ENCODE results near the gene OPA1.

DNA sequence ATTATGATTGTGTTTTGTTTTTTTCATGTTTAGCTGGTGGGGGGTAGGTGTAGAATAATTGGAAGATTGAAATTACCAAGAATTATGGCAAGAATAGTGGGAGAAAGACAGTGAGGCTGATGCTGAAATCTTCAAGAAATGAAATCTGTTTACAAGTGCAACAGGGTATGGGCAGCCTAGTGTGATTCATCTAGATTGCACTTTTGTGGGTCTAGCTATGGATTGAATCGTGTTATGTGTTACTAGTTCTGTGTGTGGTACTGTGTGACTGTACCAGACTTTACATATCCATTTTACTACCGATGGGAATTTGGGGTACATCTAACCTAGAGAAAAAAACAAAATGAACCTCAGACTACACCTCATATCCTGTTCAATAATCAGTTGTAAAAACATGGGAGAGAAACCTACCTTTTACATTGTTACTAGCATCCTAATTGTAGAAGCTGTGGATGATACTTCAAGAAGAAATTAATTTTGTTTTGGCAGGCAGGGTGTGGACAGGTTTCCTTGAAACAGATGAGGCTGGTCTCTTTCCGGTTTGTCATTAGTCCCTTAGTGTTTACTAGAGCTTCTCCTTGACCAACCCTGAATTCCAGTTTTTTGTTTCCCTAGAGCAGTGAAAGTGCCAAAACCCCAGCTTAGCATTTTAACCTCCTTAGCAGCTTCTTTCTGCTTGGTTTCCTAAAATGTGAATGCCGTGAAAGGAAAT lies 47.9 kb downstream of the OPA1 start:
- TF ChIP-seq, protein P1, sequence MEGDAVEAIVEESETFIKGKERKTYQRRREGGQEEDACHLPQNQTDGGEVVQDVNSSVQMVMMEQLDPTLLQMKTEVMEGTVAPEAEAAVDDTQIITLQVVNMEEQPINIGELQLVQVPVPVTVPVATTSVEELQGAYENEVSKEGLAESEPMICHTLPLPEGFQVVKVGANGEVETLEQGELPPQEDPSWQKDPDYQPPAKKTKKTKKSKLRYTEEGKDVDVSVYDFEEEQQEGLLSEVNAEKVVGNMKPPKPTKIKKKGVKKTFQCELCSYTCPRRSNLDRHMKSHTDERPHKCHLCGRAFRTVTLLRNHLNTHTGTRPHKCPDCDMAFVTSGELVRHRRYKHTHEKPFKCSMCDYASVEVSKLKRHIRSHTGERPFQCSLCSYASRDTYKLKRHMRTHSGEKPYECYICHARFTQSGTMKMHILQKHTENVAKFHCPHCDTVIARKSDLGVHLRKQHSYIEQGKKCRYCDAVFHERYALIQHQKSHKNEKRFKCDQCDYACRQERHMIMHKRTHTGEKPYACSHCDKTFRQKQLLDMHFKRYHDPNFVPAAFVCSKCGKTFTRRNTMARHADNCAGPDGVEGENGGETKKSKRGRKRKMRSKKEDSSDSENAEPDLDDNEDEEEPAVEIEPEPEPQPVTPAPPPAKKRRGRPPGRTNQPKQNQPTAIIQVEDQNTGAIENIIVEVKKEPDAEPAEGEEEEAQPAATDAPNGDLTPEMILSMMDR (IDR thresholded peaks at IDR 0.05), result no peak
- no peak for TF ChIP-seq EP300 (IDR thresholded peaks at IDR 0.05)
- TF ChIP-seq POLR2A (IDR thresholded peaks at IDR 0.05), result no peak
- no peak for TF ChIP-seq POLR2AphosphoS5 (IDR thresholded peaks at IDR 0.05)

Measured in sigmoid colon (tissue), 4 donors.